Type B pancreatic cell (in vitro differentiated cells): ENCODE data around the gene CIRBP. TPM values are rescaled to one million over a fixed set of nuclear protein-coding genes. Genes with fewer than 3 reads are reported as not detected.

Source experiments
- DNase-seq: peaks from one replicate; pipeline ENCODE4 v3.0.0; 2021; ENCODE audit warnings: mixed read lengths; ENCODE audit not compliant: unreplicated experiment; ENCODE audit errors: extremely low spot score
- H3K27ac Mint-ChIP-seq: 2 replicates; pipeline ENCODE4 v1.8.0; 2021; ENCODE audit warnings: mild to moderate bottlenecking, mixed read lengths
- H3K27me3 Mint-ChIP-seq: 2 replicates; pipeline ENCODE4 v1.8.0; 2021; ENCODE audit warnings: mixed read lengths
- H3K36me3 Mint-ChIP-seq: 2 replicates; pipeline ENCODE4 v1.8.0; 2021; ENCODE audit warnings: mixed read lengths
- H3K4me1 Mint-ChIP-seq: one replicate; pipeline ENCODE4 v1.8.0; 2021; ENCODE audit warnings: mixed read lengths; ENCODE audit not compliant: unreplicated experiment
- H3K4me3 Mint-ChIP-seq: 2 replicates; pipeline ENCODE4 v1.8.0; 2021; ENCODE audit warnings: mild to moderate bottlenecking, mixed read lengths
- H3K9me3 Mint-ChIP-seq: 2 replicates; pipeline ENCODE4 v1.8.0; 2021; ENCODE audit warnings: mixed read lengths
- CTCF ChIP-seq: fragments of 200-600 bp; sonication (generic); conservative IDR thresholded peaks from 2 replicates; pipeline ENCODE4 v1.5.0; 2021; ENCODE audit warnings: antibody characterized with exemption, mild to moderate bottlenecking
- total RNA-seq: library from RNA; stranded (reverse); gene quantifications from 2 replicates; pipeline ENCODE4 v1.2.1, GENCODE V29; 2021; ENCODE audit warnings: low replicate concordance

CIRBP gene
- total RNA-seq, 1 donor from 2014 or later = 421 TPM

DNA sequence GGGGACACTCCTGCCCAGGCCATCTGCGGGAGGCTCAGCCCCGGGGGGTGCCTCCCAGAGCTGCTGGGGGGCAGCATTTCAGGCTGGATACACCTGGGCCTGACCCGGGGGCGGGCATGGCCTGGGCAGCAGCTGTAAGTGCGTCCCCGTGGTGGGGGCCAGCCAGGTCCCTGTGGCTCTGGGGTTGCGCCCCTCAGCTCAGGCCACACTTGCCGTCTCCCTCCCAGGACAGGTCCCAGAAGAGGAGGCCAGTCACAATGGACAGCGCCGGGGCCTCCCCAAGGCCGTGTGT, 43.0 kb upstream of the CIRBP start:
- no peaks in the 10 kb centered on the region for H3K27me3 Mint-ChIP-seq
- H3K4me3 Mint-ChIP-seq = no peak overlapping the region
- no peaks in the 10 kb centered on the region for H3K36me3 Mint-ChIP-seq
- H3K4me1 Mint-ChIP-seq = no peaks in the 10 kb centered on the region
- no peak for DNase-seq
- TF ChIP-seq CTCF = no peak
- no peaks in the 10 kb centered on the region for H3K9me3 Mint-ChIP-seq
- H3K27ac Mint-ChIP-seq = no peak overlapping the region

GRCh38 chr19:1226522-1227303, 42.4 kb upstream of the CIRBP start:
- DNase-seq = no peak
- peaks cover 2% of the 10 kb centered on the region for H3K4me1 Mint-ChIP-seq
- no peak for TF ChIP-seq CTCF
- no peak overlapping the region for H3K27ac Mint-ChIP-seq
- H3K4me3 Mint-ChIP-seq = no peak overlapping the region
- H3K36me3 Mint-ChIP-seq = no peaks in the 10 kb centered on the region
- H3K27me3 Mint-ChIP-seq = no peaks in the 10 kb centered on the region
- H3K9me3 Mint-ChIP-seq = no peaks in the 10 kb centered on the region

- H3K9me3 Mint-ChIP-seq = no peaks in the 10 kb centered on the region
- H3K36me3 Mint-ChIP-seq = no peaks in the 10 kb centered on the region
- peaks cover 9% of the 10 kb centered on the region for H3K4me1 Mint-ChIP-seq
- TF ChIP-seq CTCF = no peak
- no peak for DNase-seq
- no peak overlapping the region for H3K27ac Mint-ChIP-seq
- H3K4me3 Mint-ChIP-seq = no peak overlapping the region
- no peaks in the 10 kb centered on the region for H3K27me3 Mint-ChIP-seq
Observed at GRCh38 chr19:1227304-1228054, 41.7 kb upstream of the CIRBP start.

GRCh38 chr19:1228161-1228957, 40.8 kb upstream of the CIRBP start:
- no peaks in the 10 kb centered on the region for H3K36me3 Mint-ChIP-seq
- no peaks in the 10 kb centered on the region for H3K9me3 Mint-ChIP-seq
- DNase-seq = no peak
- TF ChIP-seq CTCF = no peak
- peaks cover 13% of the 10 kb centered on the region for H3K4me1 Mint-ChIP-seq
- H3K4me3 Mint-ChIP-seq = no peak overlapping the region
- H3K27me3 Mint-ChIP-seq = no peaks in the 10 kb centered on the region
- H3K27ac Mint-ChIP-seq = no peak overlapping the region

- no peak for TF ChIP-seq CTCF
- Mint-ChIP-seq H3K9me3 (no peaks in the 10 kb centered on the region), H3K4me1 (peaks cover 13% of the 10 kb centered on the region), H3K27ac (no peak overlapping the region), H3K27me3 (no peaks in the 10 kb centered on the region), H3K4me3 (no peak overlapping the region), H3K36me3 (no peaks in the 10 kb centered on the region)
- DNase-seq = no peak
Observed at GRCh38 chr19:1229056-1229923, 39.8 kb upstream of the CIRBP start.
